Smooth muscle cell (in vitro differentiated cells): Measurements from ENCODE around the gene BATF. TPM values are rescaled to one million over a fixed set of nuclear protein-coding genes. Genes with fewer than 3 reads are reported as not detected.

Experiments used
- DNase-seq: peaks from one replicate; lab custom pipeline; 2025; ENCODE audit not compliant: unreplicated experiment; lab: John Stamatoyannopoulos, UW
- H2AFZ ChIP-seq: fragments of 200-600 bp; sonication (generic); 2 replicates; pipeline ENCODE4 v1.6.0; 2016; ENCODE audit warnings: antibody characterized with exemption, low read depth, mild to moderate bottlenecking
- H3F3A ChIP-seq: fragments of 200-600 bp; sonication (generic); 2 replicates; pipeline ENCODE4 v1.6.0; 2017; ENCODE audit warnings: antibody characterized with exemption, low read depth
- H3K27ac ChIP-seq: fragments of 200-600 bp; sonication (generic); 2 replicates; pipeline ENCODE4 v1.5.1; 2016; ENCODE audit warnings: low read depth, mild to moderate bottlenecking
- H3K27me3 ChIP-seq: fragments of 200-600 bp; sonication (generic); 2 replicates; pipeline ENCODE4 v1.6.1; 2016; ENCODE audit warnings: low read depth, mild to moderate bottlenecking
- H3K36me3 ChIP-seq: fragments of 200-600 bp; sonication (generic); 2 replicates; pipeline ENCODE4 v1.5.1; 2016; ENCODE audit warnings: low read depth
- H3K4me1 ChIP-seq: fragments of 200-600 bp; sonication (generic); 2 replicates; pipeline ENCODE4 v1.5.1; 2016; ENCODE audit warnings: low read depth
- H3K4me2 ChIP-seq: fragments of 200-600 bp; sonication (generic); 2 replicates; pipeline ENCODE4 v1.6.0; 2016; ENCODE audit warnings: mild to moderate bottlenecking
- H3K4me3 ChIP-seq: fragments of 200-600 bp; sonication (generic); 2 replicates; pipeline ENCODE4 v1.5.1; 2016; ENCODE audit warnings: mild to moderate bottlenecking
- H3K79me2 ChIP-seq: fragments of 200-600 bp; sonication (generic); 2 replicates; pipeline ENCODE4 v1.6.0; 2016; ENCODE audit warnings: low read depth, mild to moderate bottlenecking
- H3K9ac ChIP-seq: fragments of 200-600 bp; sonication (generic); 2 replicates; pipeline ENCODE4 v1.6.0; 2016; ENCODE audit warnings: low read depth
- H3K9me3 ChIP-seq: fragments of 200-600 bp; sonication (generic); replicated peaks from 2 replicates; pipeline ENCODE4 v1.5.1; 2016; ENCODE audit warnings: low read depth
- H4K20me1 ChIP-seq: fragments of 200-600 bp; sonication (generic); 2 replicates; pipeline ENCODE4 v1.6.0; 2016; ENCODE audit warnings: low read depth
- WGBS: methylation state at CpG from one replicate; pipeline ENCODE4 v1.1.7; 2016; ENCODE audit warnings: low lambda C conversion rate; 5-methylcytosine and 5-hydroxymethylcytosine counted together
- polyA plus RNA-seq: library from polyadenylated mRNA; unstranded; fragments of >200 nt; fragmentation: Nextera tagmentation; extraction: Ambion mirVana; gene quantifications from 2 replicates; pipeline ENCODE4 v1.2.1, GENCODE V29; 2016
- total RNA-seq: library from RNA; depleted of rRNA; stranded (reverse); fragments of >200 nt; gene quantifications from 2 replicates; pipeline ENCODE4 v1.2.3, GENCODE V29; 2014
- TF ChIP-seq, protein P1 (sequence below): fragments of 200-600 bp; sonication (generic); IDR thresholded peaks from 2 replicates; pipeline ENCODE4 v1.5.1; 2017; ENCODE audit warnings: borderline replicate concordance, mild to moderate bottlenecking, antibody characterized with exemption; ENCODE audit not compliant: insufficient read depth, poor library complexity, severe bottlenecking

BATF gene
- total and polyA plus RNA-seq, 2 experiments from 2014 or later, result not detected

DNA sequence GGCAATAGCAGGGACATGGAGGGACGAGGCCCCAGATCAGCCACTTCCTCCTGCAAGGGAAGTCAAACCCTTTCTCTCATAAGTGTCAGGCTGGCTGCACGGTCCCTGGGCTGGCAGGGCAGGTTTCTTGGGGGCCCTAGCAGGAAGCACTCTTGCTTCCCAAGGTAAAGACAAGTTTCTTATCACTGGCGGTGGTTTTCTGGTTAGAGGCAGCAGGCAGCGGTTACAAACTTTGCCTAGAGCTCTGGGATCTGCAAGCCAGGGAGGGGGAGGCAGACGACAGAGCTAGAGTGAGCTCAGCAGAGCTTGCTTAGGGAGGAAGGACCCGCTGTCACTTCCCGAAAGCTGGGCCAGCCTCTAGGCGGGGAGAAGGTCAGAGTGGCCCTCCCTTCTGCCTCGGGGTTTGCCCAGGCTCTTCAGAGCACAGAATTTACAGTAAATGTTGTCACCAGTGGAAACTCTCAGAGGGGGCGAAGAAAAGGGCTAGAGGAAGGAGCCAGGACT, 20.4 kb downstream of the BATF start:
- Histone ChIP-seq H3K4me1 (no peaks in the 10 kb centered on the region), H3K4me3 (no peak overlapping the region), H2AFZ (peak overlapping the region; percentile 28), H3K9ac (no peak overlapping the region), H3K9me3 (no peaks in the 10 kb centered on the region), H3K36me3 (no peaks in the 10 kb centered on the region), H3K4me2 (peak overlapping the region; percentile 23), H3K27me3 (no peaks in the 10 kb centered on the region), H3K27ac (no peak overlapping the region), H3K79me2 (no peaks in the 10 kb centered on the region), H4K20me1 (no peaks in the 10 kb centered on the region), H3F3A (no peaks in the 10 kb centered on the region)
- 29% methylated on average over 10 of the region's 10 CpGs for WGBS
- TF ChIP-seq, protein P1, sequence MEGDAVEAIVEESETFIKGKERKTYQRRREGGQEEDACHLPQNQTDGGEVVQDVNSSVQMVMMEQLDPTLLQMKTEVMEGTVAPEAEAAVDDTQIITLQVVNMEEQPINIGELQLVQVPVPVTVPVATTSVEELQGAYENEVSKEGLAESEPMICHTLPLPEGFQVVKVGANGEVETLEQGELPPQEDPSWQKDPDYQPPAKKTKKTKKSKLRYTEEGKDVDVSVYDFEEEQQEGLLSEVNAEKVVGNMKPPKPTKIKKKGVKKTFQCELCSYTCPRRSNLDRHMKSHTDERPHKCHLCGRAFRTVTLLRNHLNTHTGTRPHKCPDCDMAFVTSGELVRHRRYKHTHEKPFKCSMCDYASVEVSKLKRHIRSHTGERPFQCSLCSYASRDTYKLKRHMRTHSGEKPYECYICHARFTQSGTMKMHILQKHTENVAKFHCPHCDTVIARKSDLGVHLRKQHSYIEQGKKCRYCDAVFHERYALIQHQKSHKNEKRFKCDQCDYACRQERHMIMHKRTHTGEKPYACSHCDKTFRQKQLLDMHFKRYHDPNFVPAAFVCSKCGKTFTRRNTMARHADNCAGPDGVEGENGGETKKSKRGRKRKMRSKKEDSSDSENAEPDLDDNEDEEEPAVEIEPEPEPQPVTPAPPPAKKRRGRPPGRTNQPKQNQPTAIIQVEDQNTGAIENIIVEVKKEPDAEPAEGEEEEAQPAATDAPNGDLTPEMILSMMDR, result no peak
- no peak for DNase-seq

DNA sequence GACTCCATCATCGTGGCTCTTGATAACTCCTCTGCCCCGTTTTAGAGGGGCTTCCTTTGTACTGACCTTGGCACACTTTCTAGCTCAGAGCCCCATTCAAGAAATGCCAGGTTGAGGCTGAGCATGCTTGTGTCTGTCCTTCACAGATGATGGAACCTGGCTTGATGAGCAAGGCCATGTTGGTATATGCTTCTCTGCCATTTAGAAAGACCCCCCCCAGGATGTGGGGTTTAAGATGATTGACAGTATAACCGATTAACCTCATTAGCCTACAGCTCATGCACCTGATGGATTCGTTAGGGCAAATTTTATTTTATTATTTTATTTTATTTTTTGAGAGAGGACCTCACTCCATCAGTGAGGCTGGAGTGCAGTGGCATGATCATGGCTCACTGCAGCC, 21.0 kb downstream of the BATF start:
- no peaks in the 10 kb centered on the region for H3K4me1 ChIP-seq
- no peak overlapping the region for H3K27ac ChIP-seq
- no peaks in the 10 kb centered on the region for H3F3A ChIP-seq
- H3K4me3 ChIP-seq, result no peak overlapping the region
- H3K9ac ChIP-seq, result no peak overlapping the region
- H3K9me3 ChIP-seq, result no peaks in the 10 kb centered on the region
- DNase-seq, result no peak
- H3K4me2 ChIP-seq, result peak overlapping the region; percentile 23
- H3K36me3 ChIP-seq, result no peaks in the 10 kb centered on the region
- 88% methylated on average over 4 of the region's 4 CpGs for WGBS
- H3K79me2 ChIP-seq, result no peaks in the 10 kb centered on the region
- H4K20me1 ChIP-seq, result no peaks in the 10 kb centered on the region
- TF ChIP-seq, protein P1, result no peak
- peak overlapping the region; percentile 28 for H2AFZ ChIP-seq
- H3K27me3 ChIP-seq, result no peaks in the 10 kb centered on the region

DNA sequence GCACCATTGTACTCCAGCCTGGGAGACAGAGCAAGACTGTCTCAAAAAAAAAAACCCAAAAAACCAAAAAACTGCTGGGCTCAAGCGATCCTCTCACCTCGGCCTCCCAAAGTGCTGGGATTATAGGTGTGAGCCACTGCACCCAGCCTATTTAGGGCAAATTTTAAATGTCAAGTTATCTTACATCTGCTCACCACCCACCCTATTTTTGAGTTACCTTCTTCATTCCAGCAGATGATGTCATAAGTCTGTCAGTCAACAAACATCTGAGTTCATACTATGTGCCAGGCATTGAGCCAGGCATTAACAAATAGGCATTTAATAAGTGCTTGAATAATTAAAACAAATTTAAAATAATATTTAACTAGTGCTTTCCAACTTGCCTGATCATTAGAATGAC, 21.5 kb downstream of the BATF start:
- Histone ChIP-seq H4K20me1 (no peaks in the 10 kb centered on the region), H3K9ac (no peak overlapping the region), H3K79me2 (no peaks in the 10 kb centered on the region), H3K4me2 (no peak overlapping the region), H3K4me3 (no peak overlapping the region), H3K4me1 (no peaks in the 10 kb centered on the region), H3K9me3 (no peaks in the 10 kb centered on the region), H3K36me3 (no peaks in the 10 kb centered on the region), H3K27me3 (no peaks in the 10 kb centered on the region), H2AFZ (no peak overlapping the region), H3K27ac (no peak overlapping the region), H3F3A (no peaks in the 10 kb centered on the region)
- 84% methylated on average over 2 of the region's 2 CpGs for WGBS
- TF ChIP-seq, protein P1, result no peak
- DNase-seq, result no peak

DNA sequence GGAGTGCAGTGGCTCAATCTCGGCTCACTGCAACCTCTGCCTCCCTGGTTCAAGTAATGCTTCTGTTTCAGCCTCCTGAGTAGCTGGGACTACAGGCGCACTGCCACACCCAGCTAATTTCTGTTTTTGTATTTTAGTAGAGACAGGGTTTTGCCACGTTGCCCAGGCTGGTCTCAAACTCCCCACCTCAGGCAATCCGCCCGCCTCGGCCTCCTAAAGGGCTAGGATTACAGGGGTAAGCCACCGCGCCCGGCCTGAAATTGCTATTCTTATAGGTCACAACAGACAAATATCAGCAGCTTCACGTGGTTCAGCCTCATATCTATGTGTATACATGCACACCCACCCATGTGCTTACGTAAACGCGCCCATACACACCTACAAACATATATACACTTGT, 23.6 kb downstream of the BATF start:
- H3K36me3 ChIP-seq, result no peaks in the 10 kb centered on the region
- no peaks in the 10 kb centered on the region for H3K9me3 ChIP-seq
- TF ChIP-seq, protein P1, result no peak
- DNase-seq, result no peak
- no peaks in the 10 kb centered on the region for H3F3A ChIP-seq
- H3K27me3 ChIP-seq, result no peaks in the 10 kb centered on the region
- no peaks in the 10 kb centered on the region for H3K79me2 ChIP-seq
- H3K4me1 ChIP-seq, result no peaks in the 10 kb centered on the region
- H2AFZ ChIP-seq, result no peak overlapping the region
- 95% methylated on average over 13 of the region's 13 CpGs for WGBS
- no peak overlapping the region for H3K27ac ChIP-seq
- H3K9ac ChIP-seq, result no peak overlapping the region
- H3K4me2 ChIP-seq, result no peak overlapping the region
- H4K20me1 ChIP-seq, result no peaks in the 10 kb centered on the region
- no peak overlapping the region for H3K4me3 ChIP-seq
